ENCODE measurements around the gene ORMDL1.

DNA sequence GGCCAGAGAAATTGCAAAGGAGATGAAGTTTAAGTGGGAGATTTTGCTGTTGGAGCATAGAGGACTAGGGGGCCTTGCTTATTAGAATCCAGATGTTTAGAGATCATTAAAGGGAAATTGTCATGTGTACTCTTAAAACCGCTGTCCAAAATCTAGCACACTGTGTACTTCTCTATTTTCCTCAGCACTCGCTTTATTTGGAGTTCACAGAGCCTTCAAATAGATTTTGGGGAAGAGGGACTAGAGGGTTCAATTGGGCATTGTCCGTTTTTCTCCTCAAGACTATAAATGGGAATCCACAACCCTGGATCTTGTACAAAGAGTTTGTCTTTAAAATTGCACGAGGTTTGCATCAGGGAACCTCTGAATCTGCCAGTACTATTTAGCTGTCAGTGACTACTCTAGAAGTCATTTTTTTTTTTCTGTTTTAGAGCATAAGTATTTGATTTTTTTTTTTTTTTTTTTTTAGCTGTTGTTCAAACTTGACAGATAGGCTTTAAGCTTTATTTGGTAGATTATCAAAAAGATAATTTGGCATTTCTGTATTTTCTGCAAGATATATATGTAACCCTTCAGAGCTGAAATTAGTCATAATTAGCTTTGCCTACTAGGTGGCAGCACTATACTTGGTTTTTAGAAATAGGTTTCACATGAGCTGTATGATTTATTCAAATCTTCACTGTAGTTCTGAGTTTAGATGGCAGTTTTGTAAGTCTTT is 14.3 kb upstream of the ORMDL1 start:
- TF ChIP-seq CTCF (optimal IDR thresholded peaks at IDR 0.05 in 1 of 3, IDR thresholded peaks at IDR 0.05 in 1 of 3, conservative IDR thresholded peaks at IDR 0.05 in 1 of 3; ENCODE audit: extremely low read depth in 1 of 3, insufficient read depth in 2 of 3, low read length in 3 of 3) (peak in 1 of 3 experiments; percentile 54), EZH2 (IDR thresholded peaks at IDR 0.05; ENCODE audit: low read length) (no peak)

Measured in keratinocyte (primary cell).